Neural cell (in vitro differentiated cells): Measurements from ENCODE around the gene RGS10. TPM values are rescaled to one million over a fixed set of nuclear protein-coding genes. Genes with fewer than 3 reads are reported as not detected.

ENCODE experiments used
- H2AFZ ChIP-seq: fragments of 200-600, 300-800 bp; sonication (generic), shearing (Covaris generic); 2 replicates; pipeline ENCODE4 v1.6.0; 2014; ENCODE audit warnings: low read depth, mild to moderate bottlenecking, antibody characterized with exemption, low read length, moderate library complexity
- H3F3A ChIP-seq: fragments of 200-600 bp; shearing (Covaris generic); 2 replicates; pipeline ENCODE4 v1.6.1; 2016; ENCODE audit warnings: mild to moderate bottlenecking, moderate library complexity, mixed read lengths, antibody characterized with exemption, low read length; ENCODE audit not compliant: insufficient read depth, poor library complexity, severe bottlenecking
- H3K27ac ChIP-seq: fragments of 200-600, 300-800 bp; sonication (generic), shearing (Covaris generic); 2 replicates; pipeline ENCODE4 v1.5.1; 2014; ENCODE audit warnings: mild to moderate bottlenecking, low read length, moderate library complexity
- H3K27me3 ChIP-seq: fragments of 300-800, 200-600 bp; sonication (generic), shearing (Covaris generic); 2 replicates; pipeline ENCODE4 v1.6.0; 2014; ENCODE audit warnings: mild to moderate bottlenecking, low read depth, low read length, moderate library complexity; ENCODE audit not compliant: insufficient read depth
- H3K36me3 ChIP-seq: fragments of 300-800, 200-600 bp; sonication (generic), shearing (Covaris generic); 2 replicates; pipeline ENCODE4 v1.5.1; 2014; ENCODE audit warnings: mild to moderate bottlenecking, antibody characterized with exemption, low read length, moderate library complexity; ENCODE audit not compliant: insufficient read depth
- H3K4me2 ChIP-seq: fragments of 300-800, 200-600 bp; sonication (generic), shearing (Covaris generic); 2 replicates; pipeline ENCODE4 v1.6.0; 2014; ENCODE audit warnings: mild to moderate bottlenecking, low read length
- H3K4me3 ChIP-seq: fragments of 300-800, 200-600 bp; sonication (generic), shearing (Covaris generic); 2 replicates; pipeline ENCODE4 v1.5.1; 2014; ENCODE audit warnings: mild to moderate bottlenecking, low read length, moderate library complexity
- H3K79me2 ChIP-seq: fragments of 200-600 bp; shearing (Covaris generic); replicated peaks from 2 replicates; pipeline ENCODE4 v1.6.0; 2014; ENCODE audit warnings: mild to moderate bottlenecking, low read length, moderate library complexity; ENCODE audit not compliant: insufficient read depth
- H3K9ac ChIP-seq: fragments of 300-800, 200-600 bp; sonication (generic), shearing (Covaris generic); 2 replicates; pipeline ENCODE4 v1.6.1; 2016; ENCODE audit warnings: mild to moderate bottlenecking, low read length, mixed read lengths
- H3K9me2 ChIP-seq: fragments of 200-600 bp; shearing (Covaris generic); 2 replicates; pipeline ENCODE4 v1.6.1; 2016; ENCODE audit warnings: mild to moderate bottlenecking, low read length, mixed read lengths; ENCODE audit not compliant: insufficient read depth
- H3K9me3 ChIP-seq: fragments of 200-600, 300-800 bp; sonication (generic), shearing (Covaris generic); 2 replicates; pipeline ENCODE4 v1.6.1; 2016; ENCODE audit warnings: mild to moderate bottlenecking, mixed run types, low read length, moderate library complexity, mixed read lengths
- H4K20me1 ChIP-seq: fragments of 200-600 bp; shearing (Covaris generic); 2 replicates; pipeline ENCODE4 v1.6.1; 2016; ENCODE audit warnings: mild to moderate bottlenecking, mixed run types; ENCODE audit not compliant: insufficient read depth
- CTCF ChIP-seq: fragments of 450-650 bp; IDR thresholded peaks from 2 replicates; pipeline ENCODE4 v1.5.1; 2014; ENCODE audit warnings: antibody characterized with exemption, mild to moderate bottlenecking, moderate library complexity; ENCODE audit not compliant: poor library complexity, severe bottlenecking
- EP300 ChIP-seq: fragments of 450-650 bp; conservative IDR thresholded peaks from 2 replicates; pipeline ENCODE4 v1.6.1; 2014; ENCODE audit warnings: antibody characterized with exemption, mild to moderate bottlenecking, moderate library complexity; ENCODE audit not compliant: poor library complexity, severe bottlenecking
- EZH2 ChIP-seq: fragments of 200-600, 300-800 bp; shearing (Covaris generic), sonication (generic); IDR thresholded peaks from 2 replicates; pipeline ENCODE4 v1.6.1; 2014; ENCODE audit warnings: antibody characterized with exemption, low read length, borderline replicate concordance, mild to moderate bottlenecking; ENCODE audit not compliant: insufficient read depth, poor library complexity, severe bottlenecking
- MXI1 ChIP-seq: fragments of 450-650 bp; conservative IDR thresholded peaks from 2 replicates; pipeline ENCODE4 v1.6.1; 2014; ENCODE audit warnings: antibody characterized with exemption, mild to moderate bottlenecking; ENCODE audit not compliant: poor library complexity, severe bottlenecking
- POLR2AphosphoS5 ChIP-seq: IDR thresholded peaks from 2 replicates; pipeline ENCODE4 v1.6.1; 2012
- RAD21 ChIP-seq: fragments of 450-650 bp; conservative IDR thresholded peaks from 2 replicates; pipeline ENCODE4 v1.6.1; 2014; ENCODE audit warnings: antibody characterized with exemption, mild to moderate bottlenecking, moderate library complexity
- REST ChIP-seq: IDR thresholded peaks from 2 replicates; pipeline ENCODE4 v1.6.1; 2012; ENCODE audit warnings: borderline replicate concordance
- SMC3 ChIP-seq: fragments of 450-650 bp; conservative IDR thresholded peaks from 2 replicates; pipeline ENCODE4 v1.6.1; 2014; ENCODE audit warnings: antibody characterized with exemption, mild to moderate bottlenecking, moderate library complexity; ENCODE audit not compliant: poor library complexity
- TAF1 ChIP-seq: IDR thresholded peaks from 2 replicates; pipeline ENCODE4 v1.6.1; 2012; ENCODE audit warnings: low read depth
- polyA plus RNA-seq: library from polyadenylated mRNA; depleted of rRNA; stranded (reverse); fragments of >200 nt; gene quantifications from 2 replicates; pipeline ENCODE4 v1.2.3, GENCODE V29; 2014

The RGS10 gene
- polyA plus RNA-seq, 1 donor from 2014 or later, result 2.6 TPM

GRCh38 chr10:119517235-119518141, 25.0 kb downstream of the RGS10 start:
- no peak overlapping the region for H3K9ac ChIP-seq
- no peak overlapping the region for H3K4me3 ChIP-seq
- H3F3A ChIP-seq, result no peaks in the 10 kb centered on the region
- H3K27me3 ChIP-seq, result no peaks in the 10 kb centered on the region
- H3K9me2 ChIP-seq, result no peaks in the 10 kb centered on the region
- TF ChIP-seq SMC3, result no peak
- no peak for TF ChIP-seq MXI1
- no peak for TF ChIP-seq REST
- TF ChIP-seq POLR2AphosphoS5, result no peak
- TF ChIP-seq RAD21, result no peak
- no peak for TF ChIP-seq TAF1
- no peak for TF ChIP-seq EZH2
- no peak for TF ChIP-seq EP300
- no peaks in the 10 kb centered on the region for H3K36me3 ChIP-seq
- no peaks in the 10 kb centered on the region for H4K20me1 ChIP-seq
- no peak overlapping the region for H2AFZ ChIP-seq
- H3K4me2 ChIP-seq, result no peak overlapping the region
- no peaks in the 10 kb centered on the region for H3K79me2 ChIP-seq
- no peak overlapping the region for H3K27ac ChIP-seq
- H3K9me3 ChIP-seq, result no peaks in the 10 kb centered on the region

- Histone ChIP-seq H3K4me3 (no peak overlapping the region), H4K20me1 (no peaks in the 10 kb centered on the region), H3K79me2 (no peaks in the 10 kb centered on the region), H3F3A (no peaks in the 10 kb centered on the region), H3K9ac (no peak overlapping the region), H2AFZ (no peak overlapping the region), H3K27ac (no peak overlapping the region), H3K9me2 (no peaks in the 10 kb centered on the region), H3K4me2 (no peak overlapping the region), H3K27me3 (no peaks in the 10 kb centered on the region), H3K9me3 (no peaks in the 10 kb centered on the region), H3K36me3 (no peaks in the 10 kb centered on the region)
- TF ChIP-seq EP300, result no peak
- TF ChIP-seq TAF1, result no peak
- TF ChIP-seq REST, result no peak
- no peak for TF ChIP-seq EZH2
- no peak for TF ChIP-seq RAD21
- TF ChIP-seq MXI1, result no peak
- TF ChIP-seq SMC3, result no peak
- no peak for TF ChIP-seq POLR2AphosphoS5
- TF ChIP-seq CTCF, result no peak
Observed at GRCh38 chr10:119516381-119517234, 25.9 kb downstream of the RGS10 start.
